Suppressor macrophage (primary cell): ENCODE results near the gene PRKAB1.
A peak's percentile ranks its signal among the peaks of the same experiment; 100 is the strongest.
"Not testable (repeated sequence)": the region's sequence is repeated elsewhere in the genome, so short reads cannot be mapped to it uniquely, and the experiment has no call there.

Experiments
- DNase-seq, 4 experiments: peaks; one replicate each; pipeline ENCODE4 v3.0.0-alpha.2; 2020 to 2022
- total RNA-seq, 17 experiments: gene quantifications; one replicate each; lab custom pipeline; 2026; ENCODE audit warnings: mixed read lengths in 6 of 17, inconsistent platforms in 3 of 17; lab: John Stamatoyannopoulos, UW

The PRKAB1 gene
- 7.4 to 24.8 (median 16.8) reads per million in 17 experiments for total RNA-seq

GRCh38 chr12:119667577-119668323 is at the start of gene PRKAB1:
Gene PRKAB1 (plus strand): TSS chr12:119668133. CDS start chr12:119668245, 112 bp downstream.
- peak; percentile 98 to 99 (median 99) for DNase-seq

GRCh38 chr12:119618328-119618896 is 49.5 kb upstream of the PRKAB1 start:
- not testable (repeated sequence) for DNase-seq

- DNase-seq, result no peak
These were observed 47.4 kb upstream of the PRKAB1 start for GRCh38 chr12:119620490-119620889.

GRCh38 chr12:119621878-119622277 is 46.1 kb upstream of the PRKAB1 start:
- DNase-seq, result no peak

- DNase-seq, result no peak
These were observed 43.0 kb upstream of the PRKAB1 start for GRCh38 chr12:119624966-119625365.

GRCh38 chr12:119627019-119627643 is 40.8 kb upstream of the PRKAB1 start:
- DNase-seq, result no peak

- no peak for DNase-seq
These were observed 40.2 kb upstream of the PRKAB1 start for GRCh38 chr12:119627686-119628085.

- DNase-seq, result no peak
These were observed 37.6 kb upstream of the PRKAB1 start for GRCh38 chr12:119630223-119630780.

GRCh38 chr12:119630962-119631550 is 36.9 kb upstream of the PRKAB1 start:
- DNase-seq, result no peak

- no peak for DNase-seq
These were observed 35.8 kb upstream of the PRKAB1 start for GRCh38 chr12:119631930-119632678.

- DNase-seq, result no peak
These were observed 33.2 kb upstream of the PRKAB1 start for GRCh38 chr12:119634743-119635142.

- peak in 1 of 4 experiments; percentile 6 for DNase-seq
These were observed 24.9 kb upstream of the PRKAB1 start for GRCh38 chr12:119642986-119643385.

GRCh38 chr12:119644930-119645329 is 23.0 kb upstream of the PRKAB1 start:
- DNase-seq, result no peak

GRCh38 chr12:119645535-119646059 is 22.3 kb upstream of the PRKAB1 start:
- no peak for DNase-seq

- DNase-seq, result peak in 3 of 4 experiments; percentile 21 to 53 (median 29)
These were observed 18.6 kb upstream of the PRKAB1 start for GRCh38 chr12:119649202-119649808.

GRCh38 chr12:119652665-119653064 is 15.3 kb upstream of the PRKAB1 start:
- DNase-seq, result no peak

- DNase-seq, result not testable (repeated sequence)
These were observed 10.9 kb upstream of the PRKAB1 start for GRCh38 chr12:119657001-119657400.

- DNase-seq, result not testable (repeated sequence)
These were observed 9.8 kb upstream of the PRKAB1 start for GRCh38 chr12:119658166-119658565.

GRCh38 chr12:119659289-119659897 is 8.5 kb upstream of the PRKAB1 start:
- peak; percentile 59 to 67 (median 64) for DNase-seq

- peak; percentile 25 to 52 (median 40) for DNase-seq
These were observed 7.9 kb upstream of the PRKAB1 start for GRCh38 chr12:119660076-119660475.

- DNase-seq, result no peak
These were observed 6.1 kb upstream of the PRKAB1 start for GRCh38 chr12:119661882-119662281.
